Kidney epithelial cell (primary cell): Measurements from ENCODE around the gene L3MBTL4. TPM values are rescaled to one million over a fixed set of nuclear protein-coding genes. Genes with fewer than 3 reads are reported as not detected.

Experiments
- DNase-seq: peaks from one replicate; pipeline ENCODE4 v3.0.0-alpha.2; 2010; ENCODE audit warnings: low read depth
- H3K27me3 ChIP-seq: 2 replicates; pipeline ENCODE4 v1.6.0; 2011; ENCODE audit warnings: low read length; ENCODE audit not compliant: control insufficient read depth, insufficient read depth
- H3K36me3 ChIP-seq: 2 replicates; pipeline ENCODE4 v1.5.1; 2011; ENCODE audit warnings: low read length; ENCODE audit not compliant: control insufficient read depth, insufficient read depth
- H3K4me3 ChIP-seq: 2 replicates; pipeline ENCODE4 v1.5.1; 2011; ENCODE audit warnings: low read depth, mild to moderate bottlenecking, control low read depth, low read length
- total RNA-seq: library from RNA; depleted of rRNA; stranded (reverse); fragments of >200 nt; gene quantifications from 2 replicates; pipeline ENCODE4 v1.2.3, GENCODE V29; 2015
- TF ChIP-seq, protein P1 (sequence below): IDR thresholded peaks from 2 replicates; pipeline ENCODE4 v1.5.1; 2011; ENCODE audit warnings: mild to moderate bottlenecking, moderate library complexity, low read length, control low read depth, inconsistent platforms; ENCODE audit not compliant: insufficient read depth, poor library complexity, severe bottlenecking

The L3MBTL4 gene
- total RNA-seq, 1 donor from 2014 or later, result 9.8 TPM

DNA sequence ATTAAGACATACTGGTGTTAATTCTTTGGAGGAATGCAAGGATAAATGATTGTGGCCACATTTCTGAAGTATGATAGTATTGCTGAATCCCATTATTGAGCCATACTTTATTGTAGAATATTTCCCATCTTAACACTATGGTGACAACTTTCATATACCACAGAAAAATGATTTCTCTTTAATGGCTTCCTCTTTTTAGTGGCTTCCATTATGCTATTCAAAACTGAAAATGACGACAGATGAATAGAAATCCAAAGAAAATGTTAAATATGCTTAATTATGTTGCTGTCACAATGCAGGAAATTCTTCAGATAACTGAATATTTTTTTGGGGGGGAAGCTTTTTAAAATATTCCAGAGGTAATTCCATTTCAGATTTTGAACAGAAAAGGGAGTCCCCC, 430.5 kb downstream of the L3MBTL4 start:
- Histone ChIP-seq H3K27me3 (no peaks in the 10 kb centered on the region), H3K36me3 (no peaks in the 10 kb centered on the region), H3K4me3 (no peak overlapping the region)
- DNase-seq, result no peak
- TF ChIP-seq, protein P1, sequence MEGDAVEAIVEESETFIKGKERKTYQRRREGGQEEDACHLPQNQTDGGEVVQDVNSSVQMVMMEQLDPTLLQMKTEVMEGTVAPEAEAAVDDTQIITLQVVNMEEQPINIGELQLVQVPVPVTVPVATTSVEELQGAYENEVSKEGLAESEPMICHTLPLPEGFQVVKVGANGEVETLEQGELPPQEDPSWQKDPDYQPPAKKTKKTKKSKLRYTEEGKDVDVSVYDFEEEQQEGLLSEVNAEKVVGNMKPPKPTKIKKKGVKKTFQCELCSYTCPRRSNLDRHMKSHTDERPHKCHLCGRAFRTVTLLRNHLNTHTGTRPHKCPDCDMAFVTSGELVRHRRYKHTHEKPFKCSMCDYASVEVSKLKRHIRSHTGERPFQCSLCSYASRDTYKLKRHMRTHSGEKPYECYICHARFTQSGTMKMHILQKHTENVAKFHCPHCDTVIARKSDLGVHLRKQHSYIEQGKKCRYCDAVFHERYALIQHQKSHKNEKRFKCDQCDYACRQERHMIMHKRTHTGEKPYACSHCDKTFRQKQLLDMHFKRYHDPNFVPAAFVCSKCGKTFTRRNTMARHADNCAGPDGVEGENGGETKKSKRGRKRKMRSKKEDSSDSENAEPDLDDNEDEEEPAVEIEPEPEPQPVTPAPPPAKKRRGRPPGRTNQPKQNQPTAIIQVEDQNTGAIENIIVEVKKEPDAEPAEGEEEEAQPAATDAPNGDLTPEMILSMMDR, result no peak

DNA sequence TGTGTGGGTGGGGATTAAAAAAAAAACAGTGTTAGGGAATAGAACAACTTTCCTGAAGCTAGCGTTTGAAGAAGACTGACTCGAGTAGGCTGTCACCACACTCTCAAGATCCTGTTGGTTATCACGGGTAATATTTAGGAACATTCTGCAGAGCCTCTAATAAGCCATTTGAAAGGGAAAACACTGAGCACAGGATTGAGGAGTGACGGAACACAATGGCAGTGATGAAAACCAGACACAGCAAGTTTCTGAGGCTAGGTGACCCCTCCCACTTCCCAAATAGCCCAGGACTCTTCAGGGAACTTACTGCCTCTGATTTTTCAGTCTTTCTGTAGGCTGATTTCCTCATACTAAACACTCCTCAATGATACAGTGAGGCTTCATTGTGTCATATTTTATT, 431.2 kb downstream of the L3MBTL4 start:
- Histone ChIP-seq H3K4me3 (no peak overlapping the region), H3K36me3 (no peaks in the 10 kb centered on the region), H3K27me3 (no peaks in the 10 kb centered on the region)
- TF ChIP-seq, protein P1, result no peak
- no peak for DNase-seq

DNA sequence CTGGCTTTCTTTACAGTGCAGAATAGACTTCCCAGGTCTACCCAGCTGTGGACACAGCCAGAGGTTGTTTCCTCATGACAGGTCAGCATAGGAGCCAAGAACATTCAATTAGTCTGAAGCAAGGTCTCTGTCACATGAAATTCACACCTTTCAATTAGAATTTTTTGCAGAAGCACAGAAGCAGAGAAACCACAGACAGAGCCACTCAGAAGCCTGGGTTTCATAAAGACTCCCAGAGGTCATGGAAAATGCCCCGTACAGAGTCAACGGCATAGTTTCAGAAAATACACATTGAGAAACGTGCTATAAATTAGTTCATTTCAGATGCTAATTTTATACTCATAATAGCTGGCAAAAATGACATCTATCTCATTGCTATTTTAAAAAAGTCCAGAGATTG, 432.4 kb downstream of the L3MBTL4 start:
- TF ChIP-seq, protein P1, result no peak
- Histone ChIP-seq H3K27me3 (no peaks in the 10 kb centered on the region), H3K4me3 (no peak overlapping the region), H3K36me3 (no peaks in the 10 kb centered on the region)
- DNase-seq, result no peak

DNA sequence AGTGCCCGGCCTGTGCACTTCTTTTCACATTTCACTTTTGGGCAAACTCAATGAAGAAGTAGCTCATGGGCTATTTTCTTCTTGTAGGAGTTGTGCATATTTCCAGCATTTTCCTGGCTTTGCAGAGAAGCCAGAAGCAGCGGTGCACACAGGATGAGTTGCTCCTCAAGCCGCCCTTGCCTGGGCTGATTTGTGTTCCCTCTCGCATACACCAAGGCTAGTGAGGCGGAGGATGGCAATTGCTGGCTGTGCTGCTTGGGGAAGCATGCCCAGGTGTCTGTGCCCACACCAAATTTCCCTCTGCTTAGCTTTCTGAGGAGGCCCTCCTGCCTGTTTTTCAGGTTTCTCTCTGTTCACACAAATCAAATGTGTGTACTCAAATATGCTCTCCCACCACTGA, 434.0 kb downstream of the L3MBTL4 start:
- no peaks in the 10 kb centered on the region for H3K27me3 ChIP-seq
- TF ChIP-seq, protein P1, result no peak
- no peak overlapping the region for H3K4me3 ChIP-seq
- H3K36me3 ChIP-seq, result no peaks in the 10 kb centered on the region
- DNase-seq, result no peak

DNA sequence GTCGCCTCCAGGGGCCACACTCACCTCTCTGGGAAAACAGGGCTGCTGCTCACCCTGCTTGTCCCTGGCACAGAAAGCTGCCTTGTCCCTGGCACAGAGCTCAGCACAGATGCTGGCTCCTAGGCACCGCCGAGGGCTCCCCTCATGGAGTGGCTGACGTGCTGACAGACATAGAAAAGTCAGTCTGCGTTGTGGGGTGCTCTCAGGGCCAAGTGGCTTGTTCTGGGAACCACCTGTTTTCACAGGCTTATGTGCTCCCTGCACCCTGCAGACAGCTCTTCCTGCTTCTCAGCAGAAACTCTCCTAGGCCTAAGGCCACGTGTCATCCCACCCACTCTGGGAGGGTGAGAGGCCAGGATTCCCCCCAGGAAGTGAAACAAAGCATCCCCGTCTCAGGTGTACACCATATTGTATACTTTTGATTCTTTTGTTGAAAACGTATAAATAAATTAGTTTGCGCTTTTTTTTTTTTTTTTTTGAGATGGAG, 434.7 kb downstream of the L3MBTL4 start:
- no peak for DNase-seq
- H3K36me3 ChIP-seq, result no peaks in the 10 kb centered on the region
- H3K27me3 ChIP-seq, result no peaks in the 10 kb centered on the region
- TF ChIP-seq, protein P1, result no peak
- H3K4me3 ChIP-seq, result no peak overlapping the region

DNA sequence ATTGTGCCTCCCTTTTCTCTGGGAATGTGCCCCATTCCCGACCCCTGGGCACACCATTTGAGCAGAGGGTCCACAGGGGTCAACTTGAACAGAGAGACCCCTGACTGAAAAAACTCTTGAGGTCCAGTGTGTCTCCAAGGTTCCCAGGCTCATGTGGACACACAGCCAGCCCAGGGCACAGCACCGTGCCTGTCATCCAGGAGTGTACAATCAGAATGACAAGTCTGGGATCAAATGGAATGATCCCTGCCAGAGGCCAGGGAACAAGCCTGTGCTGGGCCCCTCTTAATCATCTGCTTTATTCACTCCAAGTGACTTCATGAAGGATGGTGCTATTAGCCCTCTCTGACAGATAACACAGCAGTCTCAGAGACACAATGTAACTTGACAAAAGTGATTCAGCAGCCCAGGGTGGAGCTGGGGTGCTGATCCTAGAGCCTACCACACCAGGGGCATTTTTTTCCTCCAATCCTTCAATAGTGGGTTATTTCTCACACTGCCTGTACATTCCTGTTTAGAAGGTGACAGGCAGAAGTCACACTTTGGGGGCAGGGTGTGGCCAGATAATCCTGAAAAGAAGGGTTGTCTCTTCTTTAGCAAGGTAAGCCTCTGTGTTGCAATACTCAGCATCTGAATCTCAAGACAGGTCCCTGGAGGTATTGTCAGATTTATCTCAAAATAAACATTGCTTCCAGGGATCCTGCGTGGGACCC, 435.4 kb downstream of the L3MBTL4 start:
- no peak for DNase-seq
- TF ChIP-seq, protein P1, result no peak
- Histone ChIP-seq H3K36me3 (no peaks in the 10 kb centered on the region), H3K27me3 (no peaks in the 10 kb centered on the region), H3K4me3 (no peak overlapping the region)
